GM04504 (cell line): ENCODE measurements around the gene EPHA7.

Experiments
- DNase-seq: peaks from one replicate; pipeline ENCODE4 v3.0.0-alpha.2; 2012; ENCODE audit warnings: low read depth

The EPHA7 gene

GRCh38 chr6:93419304-93420162 is at the start of gene EPHA7:
TSS of gene EPHA7 (minus strand) at chr6:93419559. CDS start at chr6:93419341, 218 bp downstream.
- DNase-seq = peak; percentile 34

- no peak for DNase-seq
These were observed 48.9 kb upstream of the EPHA7 start for GRCh38 chr6:93468291-93468690.

- DNase-seq = no peak
These were observed 35.2 kb upstream of the EPHA7 start for GRCh38 chr6:93454533-93454932.

- no peak for DNase-seq
These were observed 34.6 kb upstream of the EPHA7 start for GRCh38 chr6:93453956-93454355.

GRCh38 chr6:93447874-93448273 is 28.5 kb upstream of the EPHA7 start:
- DNase-seq = no peak

- DNase-seq = no peak
These were observed 18.1 kb upstream of the EPHA7 start for GRCh38 chr6:93437491-93437890.

GRCh38 chr6:93433592-93433991 is 14.2 kb upstream of the EPHA7 start:
- no peak for DNase-seq

- DNase-seq = no peak
These were observed 5.1 kb upstream of the EPHA7 start for GRCh38 chr6:93424303-93425064.

GRCh38 chr6:93423542-93423941 is 4.2 kb upstream of the EPHA7 start:
- no peak for DNase-seq

- DNase-seq = no peak
These were observed 920 bp upstream of the EPHA7 start for GRCh38 chr6:93420163-93420795.

- no peak for DNase-seq
These were observed 703 bp downstream of the EPHA7 start for GRCh38 chr6:93418408-93419303.

- DNase-seq = no peak
These were observed 1.3 kb downstream of the EPHA7 start for GRCh38 chr6:93418033-93418407.

- DNase-seq = no peak
These were observed 1.8 kb downstream of the EPHA7 start for GRCh38 chr6:93417421-93418013.

GRCh38 chr6:93416571-93417420 is 2.6 kb downstream of the EPHA7 start:
- no peak for DNase-seq

GRCh38 chr6:93413190-93413589 is 6.2 kb downstream of the EPHA7 start:
- no peak for DNase-seq

GRCh38 chr6:93412452-93412851 is 6.9 kb downstream of the EPHA7 start:
- DNase-seq = no peak

GRCh38 chr6:93407186-93407585 is 12.2 kb downstream of the EPHA7 start:
- DNase-seq = no peak

- DNase-seq = no peak
These were observed 16.0 kb downstream of the EPHA7 start for GRCh38 chr6:93403390-93403789.

- no peak for DNase-seq
These were observed 20.6 kb downstream of the EPHA7 start for GRCh38 chr6:93398723-93399122.

- no peak for DNase-seq
These were observed 24.9 kb downstream of the EPHA7 start for GRCh38 chr6:93394471-93394870.
